ENCODE measurements around the gene TRPV5. TPM values are rescaled to one million over a fixed set of nuclear protein-coding genes. Genes with fewer than 3 reads are reported as not detected.

Gene TRPV5
- total RNA-seq, 4 donors from 2014 or later: not detected

- TF ChIP-seq CTCF (IDR thresholded peaks at IDR 0.05) (no peak), POLR2A (IDR thresholded peaks at IDR 0.05) (no peak), POLR2AphosphoS5 (IDR thresholded peaks at IDR 0.05) (no peak), EP300 (IDR thresholded peaks at IDR 0.05) (no peak)
- Histone ChIP-seq H3K27me3 (no peaks in the 10 kb centered on the region), H3K36me3 (peaks cover 42% of the 10 kb centered on the region), H3K9me3 (no peaks in the 10 kb centered on the region), H3K4me3 (no peak overlapping the region), H3K4me1 (peaks cover 2% of the 10 kb centered on the region), H3K27ac (no peak overlapping the region)
- WGBS: 87% methylated on average over 14 of the region's 14 CpGs
- DNase-seq (ENCODE audit: low spot score in 2 of 2): no peak
Measured at GRCh38 chr7:142870566-142871259, 62.8 kb downstream of the TRPV5 start.

GRCh38 chr7:142870147-142870559, 63.4 kb downstream of the TRPV5 start:
- WGBS: 78% methylated on average over 8 of the region's 8 CpGs
- no peaks in the 10 kb centered on the region for H3K9me3 ChIP-seq
- no peak overlapping the region for H3K27ac ChIP-seq
- H3K4me3 ChIP-seq: no peak overlapping the region
- TF ChIP-seq POLR2AphosphoS5 (IDR thresholded peaks at IDR 0.05) (no peak), POLR2A (IDR thresholded peaks at IDR 0.05) (no peak), CTCF (IDR thresholded peaks at IDR 0.05) (no peak), EP300 (IDR thresholded peaks at IDR 0.05) (no peak)
- no peaks in the 10 kb centered on the region for H3K27me3 ChIP-seq
- peaks cover 42% of the 10 kb centered on the region for H3K36me3 ChIP-seq
- peaks cover 8% of the 10 kb centered on the region for H3K4me1 ChIP-seq
- DNase-seq (ENCODE audit: low spot score in 2 of 2): peak in 1 of 2 donors; percentile 63

GRCh38 chr7:142869434-142869833, 64.1 kb downstream of the TRPV5 start:
- no peak for TF ChIP-seq POLR2A (IDR thresholded peaks at IDR 0.05)
- TF ChIP-seq POLR2AphosphoS5 (IDR thresholded peaks at IDR 0.05): no peak
- no peak for TF ChIP-seq EP300 (IDR thresholded peaks at IDR 0.05)
- TF ChIP-seq CTCF (IDR thresholded peaks at IDR 0.05): no peak
- H3K27me3 ChIP-seq: no peaks in the 10 kb centered on the region
- 82% methylated on average over 2 of the region's 2 CpGs for WGBS
- H3K27ac ChIP-seq: no peak overlapping the region
- no peaks in the 10 kb centered on the region for H3K9me3 ChIP-seq
- H3K4me3 ChIP-seq: no peak overlapping the region
- peaks cover 45% of the 10 kb centered on the region for H3K36me3 ChIP-seq
- peaks cover 15% of the 10 kb centered on the region for H3K4me1 ChIP-seq
- no peak for DNase-seq (ENCODE audit: low spot score in 2 of 2)

GRCh38 chr7:142868986-142869415, 64.5 kb downstream of the TRPV5 start:
- DNase-seq (ENCODE audit: low spot score in 2 of 2): no peak
- Histone ChIP-seq H3K4me3 (no peak overlapping the region), H3K36me3 (peaks cover 49% of the 10 kb centered on the region), H3K27me3 (no peaks in the 10 kb centered on the region), H3K9me3 (no peaks in the 10 kb centered on the region), H3K4me1 (peaks cover 16% of the 10 kb centered on the region), H3K27ac (no peak overlapping the region)
- TF ChIP-seq POLR2A (IDR thresholded peaks at IDR 0.05) (no peak), POLR2AphosphoS5 (IDR thresholded peaks at IDR 0.05) (no peak), CTCF (IDR thresholded peaks at IDR 0.05) (no peak), EP300 (IDR thresholded peaks at IDR 0.05) (no peak)
- WGBS: 87% methylated on average over 6 of the region's 11 CpGs

- WGBS: 90% methylated on average over 14 of the region's 31 CpGs
- Histone ChIP-seq H3K27me3 (no peaks in the 10 kb centered on the region), H3K4me3 (no peak overlapping the region), H3K9me3 (no peaks in the 10 kb centered on the region), H3K4me1 (peaks cover 19% of the 10 kb centered on the region), H3K36me3 (peaks cover 54% of the 10 kb centered on the region), H3K27ac (no peak overlapping the region)
- no peak for DNase-seq (ENCODE audit: low spot score in 2 of 2)
- TF ChIP-seq POLR2AphosphoS5 (IDR thresholded peaks at IDR 0.05) (no peak), POLR2A (IDR thresholded peaks at IDR 0.05) (no peak), CTCF (IDR thresholded peaks at IDR 0.05) (no peak), EP300 (IDR thresholded peaks at IDR 0.05) (no peak)
Measured at GRCh38 chr7:142868188-142868985, 65.2 kb downstream of the TRPV5 start.
